Motor neuron (in vitro differentiated cells): ENCODE data around the gene DMRTB1. TPM values are rescaled to one million over a fixed set of nuclear protein-coding genes. Genes with fewer than 3 reads are reported as not detected.
A peak's percentile ranks its signal among the peaks of the same experiment; 100 is the strongest.

Experiments
- ATAC-seq, 8 experiments: fragments of 200-7000 bp; cut with Tn5 transposase; replicated peaks in 6 of 8; 2 replicates each; pipeline ENCODE4 v1.8.0; 2021; ENCODE audit warnings: mild to moderate bottlenecking in 8 of 8, moderate library complexity in 8 of 8
- H3K27ac ChIP-seq, 2 donors: fragments of 250-450 bp; sonication (Bioruptor Pico); 2 replicates each; pipeline ENCODE4 v1.9.0; 2021; ENCODE audit warnings: antibody characterized with exemption in 2 of 2, mild to moderate bottlenecking in 2 of 2, moderate library complexity in 1 of 2
- H3K4me1 ChIP-seq, 2 donors: fragments of 250-450 bp; sonication (Bioruptor Pico); replicated peaks in 1 of 2; 2 replicates each; pipeline ENCODE4 v1.6.1; 2021; ENCODE audit warnings: antibody characterized with exemption in 2 of 2, mild to moderate bottlenecking in 2 of 2, moderate library complexity in 1 of 2
- H3K4me3 ChIP-seq, 5 donors: fragments of 250-450 bp; sonication (Bioruptor Pico); 2 replicates each; pipeline ENCODE4 v1.9.0; 2021; ENCODE audit warnings: antibody characterized with exemption in 5 of 5, mild to moderate bottlenecking in 5 of 5, moderate library complexity in 4 of 5
- WGBS, 10 experiments: fragments of 450-650 bp; shearing (Covaris generic); methylation state at CpG; one replicate each; pipeline ENCODE4 v1.0.0; 2022; 5-methylcytosine and 5-hydroxymethylcytosine counted together
- in situ Hi-C, 9 experiments: fragments of 400-800 bp; cut with MboI; loops; one replicate each; pipeline ENCODE4 v1.15.0; 2021; ENCODE audit warnings: low sequenced_read_pairs in 9 of 9, low pct_unique_long_range_greater_than_20kb in 2 of 9; ENCODE audit not compliant: unreplicated experiment in 9 of 9
- total RNA-seq, 8 experiments: library from RNA; unstranded; fragments of 300-600 nt; gene quantifications; 2 replicates each; pipeline versions ENCODE4 v1.2.3 to v1.2.4, GENCODE V29; 2022

DMRTB1 gene
- total RNA-seq, 8 experiments from 2014 or later = 0.11 to 1.7 (median 0.34) TPM; not detected in 4

DNA sequence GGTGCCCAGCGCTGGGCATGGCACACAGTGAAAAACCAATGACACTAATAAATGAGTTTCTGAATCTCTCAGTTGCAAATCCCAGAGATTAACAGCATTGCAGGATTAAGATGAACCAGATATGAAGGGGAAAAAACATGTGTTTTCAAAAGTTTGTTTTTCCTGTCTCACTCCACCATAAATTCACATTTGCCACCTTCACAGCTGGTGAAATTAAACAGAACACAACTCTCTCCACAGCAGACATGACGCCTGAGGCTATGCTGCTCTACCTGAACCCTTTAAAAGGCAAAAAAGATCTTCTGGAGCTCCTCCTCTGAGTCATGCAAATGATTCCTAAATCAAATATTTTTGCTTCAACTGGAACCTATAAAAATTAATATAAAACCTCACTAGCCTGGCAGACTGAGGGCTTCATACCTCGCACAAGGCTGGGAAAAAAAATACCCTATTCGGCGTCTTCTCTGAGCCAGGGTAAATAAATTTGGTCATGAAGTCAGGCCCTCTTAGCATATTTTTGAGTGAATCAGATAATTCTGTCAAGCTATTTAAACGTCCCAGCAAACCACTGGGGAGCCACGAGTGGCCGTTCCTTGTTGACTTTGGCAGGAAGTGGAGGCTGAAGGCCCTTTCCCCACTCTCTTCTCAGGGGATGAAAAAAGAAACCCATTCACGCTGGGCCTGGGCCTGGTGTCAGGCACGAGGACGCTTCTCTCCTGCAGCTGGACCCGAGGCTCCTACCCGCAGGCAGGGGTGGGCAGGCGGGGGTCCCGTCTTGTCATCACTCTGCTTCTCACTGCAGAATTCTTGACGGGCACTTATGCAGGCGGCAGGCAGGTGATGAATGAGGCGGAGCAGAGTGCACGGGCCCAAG, 53.0 kb downstream of the DMRTB1 start:
- 17 to 95% (median 70%) methylated on average over 1 to 13 of the region's 19 CpGs; no CpG with 5 or more reads in 1 of the 10 experiments for WGBS, 10 experiments
- ATAC-seq = peak in 5 of 8 experiments; percentile 3 to 25 (median 5)
- in situ Hi-C loops = no loop called here
- Histone ChIP-seq H3K4me1 (peaks cover 44 to 53% of the 10 kb centered on the region in 2 donors), H3K4me3 (no peak overlapping the region), H3K27ac (peak overlapping the region in 1 of 2 donors; percentile 5)

GRCh38 chr1:53512807-53513755, 53.9 kb downstream of the DMRTB1 start:
- no peak overlapping the region for H3K27ac ChIP-seq
- H3K4me1 ChIP-seq = peaks cover 45 to 48% of the 10 kb centered on the region in 2 donors
- WGBS, 10 experiments = 83 to 100% (median 93%) methylated on average over 1 to 10 of the region's 22 CpGs; no CpG with 5 or more reads in 3 of the 10 experiments
- no peak for ATAC-seq
- H3K4me3 ChIP-seq = no peak overlapping the region
- in situ Hi-C loops = no loop called here

GRCh38 chr1:53513846-53514245, 54.6 kb downstream of the DMRTB1 start:
- no peak for ATAC-seq
- no peak overlapping the region for H3K27ac ChIP-seq
- H3K4me1 ChIP-seq = peaks cover 47 to 54% of the 10 kb centered on the region in 2 donors
- whole genome bisulfite sequencing, 10 experiments = 86 to 100% (median 100%) methylated on average over 1 to 5 of the region's 7 CpGs; no CpG with 5 or more reads in 6 of the 10 experiments
- no peak overlapping the region for H3K4me3 ChIP-seq
- in situ Hi-C loops = no loop called here

- Histone ChIP-seq H3K27ac (no peak overlapping the region), H3K4me1 (peaks cover 48 to 54% of the 10 kb centered on the region in 2 donors), H3K4me3 (no peak overlapping the region)
- ATAC-seq = no peak
- 90 to 100% (median 92%) methylated on average over 1 to 6 of the region's 10 CpGs; no CpG with 5 or more reads in 6 of the 10 experiments for WGBS, 10 experiments
- in situ Hi-C loops = no loop called here
Measured at GRCh38 chr1:53514436-53514835, 55.2 kb downstream of the DMRTB1 start.

DNA sequence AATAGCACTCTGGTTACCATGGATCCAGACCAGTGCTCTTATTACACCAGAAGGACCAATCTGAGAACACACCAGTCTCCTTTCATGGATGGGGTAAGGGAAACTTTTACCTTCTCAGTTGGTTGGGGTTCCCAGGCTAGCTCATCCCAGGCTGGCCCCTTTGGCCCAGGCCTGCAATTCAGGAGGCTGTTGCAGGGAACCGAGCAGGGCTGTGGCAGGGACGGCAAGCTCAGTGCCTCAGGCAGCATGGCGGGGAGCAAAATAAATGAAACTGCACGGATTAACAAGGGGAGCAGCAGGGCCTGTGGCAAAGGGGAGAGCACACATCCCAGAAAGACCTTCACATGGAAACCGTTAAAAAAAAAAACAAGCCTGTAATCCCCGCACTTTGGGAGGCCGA, 57.0 kb downstream of the DMRTB1 start:
- ATAC-seq = no peak
- in situ Hi-C loops = no loop called here
- 80 to 100% (median 91%) methylated on average over 1 to 7 of the region's 7 CpGs; no CpG with 5 or more reads in 5 of the 10 experiments for WGBS, 10 experiments
- Histone ChIP-seq H3K4me1 (peaks cover 36 to 42% of the 10 kb centered on the region in 2 donors), H3K27ac (no peak overlapping the region), H3K4me3 (no peak overlapping the region)

Other genes with a start within 250 kb of the DMRTB1 start
- 10 to 100 TPM; 44.2 to 76.7 (median 58.3) TPM for gene CZIB, start 238.8 kb upstream of the DMRTB1 start, total RNA-seq
- gene MAGOH, start 220.9 kb upstream of the DMRTB1 start, total RNA-seq = 100 to 1,000 TPM in 3 of 8 experiments, 10 to 100 TPM in 5; 56.5 to 138 (median 83.2) TPM
- 10 to 100 TPM in 7 of 8 experiments, 1 to 10 TPM in 1; 2.8 to 44.0 (median 26.7) TPM for gene LRP8, start 131.3 kb upstream of the DMRTB1 start, total RNA-seq